Esophagus muscularis mucosa (tissue), 4 donors: ENCODE measurements around the gene SHC2. TPM values are rescaled to one million over a fixed set of nuclear protein-coding genes. Genes with fewer than 3 reads are reported as not detected.
A peak's percentile ranks its signal among the peaks of the same experiment; 100 is the strongest.

Source experiments
- DNase-seq: peaks from one replicate; pipeline ENCODE4 v3.0.0-alpha.2; 2017; ENCODE audit errors: extremely low spot score
- H3K27ac ChIP-seq, 4 donors: fragments of 200-600 bp; sonication (generic); replicated peaks in 1 of 4; 1 replicate in 3 of 4; 2 replicates in 1 of 4; pipeline ENCODE4 v1.5.1; 2016 to 2019; ENCODE audit warnings: mild to moderate bottlenecking in 1 of 4
- H3K27me3 ChIP-seq, 4 donors: fragments of 200-600 bp; sonication (generic); one replicate each; pipeline versions ENCODE4 v1.5.1 to v1.6.0; 2016 to 2019
- H3K36me3 ChIP-seq, 4 donors: fragments of 200-600 bp; sonication (generic); one replicate each; pipeline ENCODE4 v1.5.1; 2016 to 2019
- H3K4me1 ChIP-seq, 4 donors: fragments of 200-600 bp; sonication (generic); one replicate each; pipeline ENCODE4 v1.5.1; 2016 to 2019
- H3K4me3 ChIP-seq, 4 donors: fragments of 200-600 bp; sonication (generic); 1 replicate in 2 of 4; 2 replicates in 2 of 4; pipeline ENCODE4 v1.5.1; 2016 to 2019; ENCODE audit warnings: mild to moderate bottlenecking in 4 of 4, moderate library complexity in 1 of 4
- H3K9me3 ChIP-seq, 4 donors: fragments of 200-600 bp; sonication (generic); 1 replicate in 3 of 4; 2 replicates in 1 of 4; pipeline ENCODE4 v1.5.1; 2016 to 2019
- EP300 ChIP-seq: sonication (generic); formaldehyde crosslinking; IDR thresholded peaks from one replicate; pipeline ENCODE4 v1.6.1; 2017; ENCODE audit warnings: antibody characterized with exemption
- POLR2A ChIP-seq: fragments of 450-650 bp; IDR thresholded peaks from one replicate; pipeline ENCODE4 v1.6.1; 2017; ENCODE audit warnings: antibody characterized with exemption, moderate library complexity, mild to moderate bottlenecking, low read depth
- POLR2AphosphoS5 ChIP-seq, 2 donors: sonication (generic); formaldehyde crosslinking; IDR thresholded peaks; one replicate each; pipeline ENCODE4 v1.6.1; 2017; ENCODE audit warnings: antibody characterized with exemption in 2 of 2
- WGBS: methylation state at CpG from one replicate; pipeline ENCODE4 v1.1.5; 2018; 5-methylcytosine and 5-hydroxymethylcytosine counted together
- intact Hi-C: fragments of 100-400 bp; cut with DNase I; formaldehyde crosslinking; loops from one replicate; pipeline ENCODE4 v1.15.1; 2023
- total RNA-seq, 4 donors: library from RNA; depleted of rRNA; stranded (reverse); fragments of >200 nt; gene quantifications; one replicate each; pipeline versions ENCODE4 v1.1.0 to v1.2.1, GENCODE V29; 2016
- TF ChIP-seq, protein P1 (sequence below), 3 experiments: fragments of 200-600 bp in 2 of 3; fragments of 450-650 bp in 1 of 3; sonication (generic) in 2 of 3; IDR thresholded peaks; one replicate each; pipeline ENCODE4 v1.5.1; 2017 to 2019; ENCODE audit warnings: antibody characterized with exemption in 3 of 3, mild to moderate bottlenecking in 2 of 3, moderate library complexity in 1 of 3

The SHC2 gene
- total RNA-seq, 4 donors from 2014 or later = 11.2 to 35.6 (median 18.7) TPM

DNA sequence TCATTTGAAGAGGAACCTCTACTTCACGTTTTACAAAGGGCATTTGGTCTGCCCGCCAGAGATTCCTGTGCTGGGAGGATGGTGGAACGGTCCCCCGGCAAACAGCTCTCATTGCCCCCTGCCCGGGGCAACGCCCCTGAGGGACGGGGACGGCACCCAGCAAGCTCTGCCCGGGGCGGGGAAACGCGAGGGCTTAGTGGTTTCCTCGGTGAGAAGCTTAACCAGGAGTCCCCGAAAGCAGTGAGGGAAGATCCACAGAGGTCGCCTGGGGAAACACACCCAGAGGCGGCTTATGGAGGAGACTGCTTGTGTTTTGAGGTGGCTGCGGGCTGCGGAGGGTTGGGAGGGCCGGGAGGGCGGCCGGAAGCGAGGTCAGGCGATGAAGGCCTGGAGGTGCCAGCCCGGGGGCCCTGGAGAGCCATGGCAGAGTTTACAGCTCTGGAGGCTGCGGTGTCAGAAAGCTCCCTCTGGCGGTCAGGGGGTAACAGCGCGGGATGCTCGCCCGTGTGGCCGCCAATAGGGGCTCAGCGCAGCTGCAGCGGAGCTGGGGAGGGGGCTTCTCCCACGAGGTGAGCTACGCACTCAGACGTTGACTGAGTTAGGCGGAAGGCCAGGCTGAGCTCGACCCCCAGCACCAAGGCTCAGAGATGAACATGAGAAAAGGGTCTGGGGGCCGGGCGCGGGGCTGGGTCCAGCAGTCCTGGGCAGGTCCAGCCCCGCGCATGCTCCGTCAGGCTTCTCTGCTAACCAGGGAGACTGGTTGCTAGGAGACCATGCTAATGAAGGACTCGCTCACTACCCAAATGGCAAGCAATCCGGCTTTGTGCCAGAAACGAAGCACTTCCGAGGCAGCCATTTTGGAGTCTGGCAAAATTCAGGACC is 45.8 kb upstream of the SHC2 start:
- WGBS = 4% methylated on average over 36 of the region's 48 CpGs
- Histone ChIP-seq H3K27ac (peak overlapping the region; percentile 91 to 97 (median 92)), H3K36me3 (peaks cover 0 to 11% (median 10%) of the 10 kb centered on the region in 4 donors), H3K27me3 (no peaks in the 10 kb centered on the region), H3K4me1 (peaks cover 27 to 42% (median 39%) of the 10 kb centered on the region in 4 donors), H3K9me3 (no peaks in the 10 kb centered on the region), H3K4me3 (peak overlapping the region; percentile 73 to 100 (median 92))
- intact Hi-C loops = no loop called here
- TF ChIP-seq, protein P1, sequence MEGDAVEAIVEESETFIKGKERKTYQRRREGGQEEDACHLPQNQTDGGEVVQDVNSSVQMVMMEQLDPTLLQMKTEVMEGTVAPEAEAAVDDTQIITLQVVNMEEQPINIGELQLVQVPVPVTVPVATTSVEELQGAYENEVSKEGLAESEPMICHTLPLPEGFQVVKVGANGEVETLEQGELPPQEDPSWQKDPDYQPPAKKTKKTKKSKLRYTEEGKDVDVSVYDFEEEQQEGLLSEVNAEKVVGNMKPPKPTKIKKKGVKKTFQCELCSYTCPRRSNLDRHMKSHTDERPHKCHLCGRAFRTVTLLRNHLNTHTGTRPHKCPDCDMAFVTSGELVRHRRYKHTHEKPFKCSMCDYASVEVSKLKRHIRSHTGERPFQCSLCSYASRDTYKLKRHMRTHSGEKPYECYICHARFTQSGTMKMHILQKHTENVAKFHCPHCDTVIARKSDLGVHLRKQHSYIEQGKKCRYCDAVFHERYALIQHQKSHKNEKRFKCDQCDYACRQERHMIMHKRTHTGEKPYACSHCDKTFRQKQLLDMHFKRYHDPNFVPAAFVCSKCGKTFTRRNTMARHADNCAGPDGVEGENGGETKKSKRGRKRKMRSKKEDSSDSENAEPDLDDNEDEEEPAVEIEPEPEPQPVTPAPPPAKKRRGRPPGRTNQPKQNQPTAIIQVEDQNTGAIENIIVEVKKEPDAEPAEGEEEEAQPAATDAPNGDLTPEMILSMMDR (IDR thresholded peaks at IDR 0.05) = peak in 2 of 3 experiments; percentile 94 to 96
- no peak for TF ChIP-seq POLR2A
- no peak for TF ChIP-seq EP300
- no peak for TF ChIP-seq POLR2AphosphoS5 (IDR thresholded peaks at IDR 0.05)
- peak; percentile 99 for DNase-seq

DNA sequence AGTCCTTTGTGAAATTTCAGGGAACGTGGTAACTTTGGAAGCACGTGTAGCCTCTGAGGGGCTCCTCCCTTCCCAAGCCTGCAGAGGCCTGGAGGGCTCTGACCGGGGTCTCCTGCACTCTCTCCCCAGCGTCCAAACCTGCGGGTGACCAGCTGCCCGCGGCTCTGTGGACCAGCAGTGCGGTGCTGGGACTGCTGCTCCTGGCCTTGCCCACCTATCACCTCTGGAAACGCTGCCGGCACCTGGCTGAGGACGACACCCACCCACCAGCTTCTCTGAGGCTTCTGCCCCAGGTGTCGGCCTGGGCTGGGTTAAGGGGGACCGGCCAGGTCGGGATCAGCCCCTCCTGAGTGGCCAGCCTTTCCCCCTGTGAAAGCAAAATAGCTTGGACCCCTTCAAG is 43.8 kb upstream of the SHC2 start:
- Histone ChIP-seq H3K9me3 (no peaks in the 10 kb centered on the region), H3K27me3 (peaks cover 0 to 12% (median under 1%) of the 10 kb centered on the region in 4 donors), H3K4me3 (no peak overlapping the region), H3K36me3 (peaks cover 0 to 8% (median 7%) of the 10 kb centered on the region in 4 donors), H3K27ac (no peak overlapping the region), H3K4me1 (peaks cover 14 to 28% (median 24%) of the 10 kb centered on the region in 4 donors)
- TF ChIP-seq, protein P1 (IDR thresholded peaks at IDR 0.05) = no peak
- TF ChIP-seq EP300 (no peak), POLR2AphosphoS5 (IDR thresholded peaks at IDR 0.05) (no peak), POLR2A (no peak)
- intact Hi-C loops = no loop called here
- 93% methylated on average over 14 of the region's 14 CpGs for WGBS
- DNase-seq = no peak

- TF ChIP-seq, protein P1 (IDR thresholded peaks at IDR 0.05) = no peak
- no peak for DNase-seq
- Histone ChIP-seq H3K4me3 (no peak overlapping the region), H3K27ac (no peak overlapping the region), H3K9me3 (no peaks in the 10 kb centered on the region), H3K27me3 (peaks cover 3 to 41% (median 25%) of the 10 kb centered on the region in 4 donors), H3K4me1 (peaks cover 12 to 25% (median 21%) of the 10 kb centered on the region in 4 donors), H3K36me3 (no peaks in the 10 kb centered on the region)
- 86% methylated on average over 17 of the region's 17 CpGs for WGBS
- intact Hi-C loops = no loop called here
These were observed 40.8 kb upstream of the SHC2 start for GRCh38 chr19:501646-502045.

DNA sequence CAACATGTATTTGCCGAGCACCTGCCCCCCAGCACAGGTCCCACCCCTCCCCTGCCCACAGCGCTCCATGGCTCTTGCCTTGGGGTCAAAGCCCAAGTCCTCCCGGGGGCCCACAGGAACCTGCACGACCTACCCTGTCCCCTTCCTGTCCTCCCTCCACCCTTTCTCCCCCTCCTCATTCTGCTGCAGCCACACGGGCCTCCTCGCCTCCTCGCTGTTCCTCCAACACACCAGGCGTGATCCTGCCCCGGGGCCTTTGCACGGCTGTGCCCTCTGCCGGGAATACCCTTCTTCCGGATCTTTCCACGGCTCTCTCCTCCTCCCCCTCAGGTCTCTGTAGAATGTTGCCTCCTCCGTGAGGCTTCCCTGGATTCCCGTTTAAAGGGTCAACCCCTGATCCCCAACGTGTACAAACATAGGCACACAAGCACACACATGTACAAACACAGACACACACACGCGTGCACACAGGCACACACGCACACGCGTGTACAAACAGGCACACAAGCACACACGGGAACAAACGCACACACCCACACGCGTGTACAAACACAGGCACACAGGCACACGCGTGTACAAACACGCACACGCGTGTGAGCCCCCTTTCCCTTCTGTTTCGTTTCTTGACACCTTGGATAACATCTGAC is 38.3 kb upstream of the SHC2 start:
- intact Hi-C loops = no loop called here
- DNase-seq = no peak
- Histone ChIP-seq H3K9me3 (no peaks in the 10 kb centered on the region), H3K36me3 (no peaks in the 10 kb centered on the region), H3K27ac (no peak overlapping the region), H3K4me1 (peaks cover 8 to 31% (median 23%) of the 10 kb centered on the region in 4 donors), H3K27me3 (peaks cover 3 to 63% (median 37%) of the 10 kb centered on the region in 4 donors), H3K4me3 (no peak overlapping the region)
- TF ChIP-seq POLR2AphosphoS5 (IDR thresholded peaks at IDR 0.05) (no peak), POLR2A (no peak), EP300 (no peak)
- TF ChIP-seq, protein P1 (IDR thresholded peaks at IDR 0.05) = no peak
- 74% methylated on average over 30 of the region's 31 CpGs for WGBS
